Pons (tissue), 1 donor: ENCODE measurements around the gene EIF4G3.

Source experiments
- DNase-seq: peaks from one replicate; pipeline ENCODE4 v3.0.0-alpha.2; 2016; ENCODE audit warnings: low spot score

Gene EIF4G3

GRCh38 chr1:20875198-20875973, 301.3 kb downstream of the EIF4G3 start:
- no peak for DNase-seq

GRCh38 chr1:20873311-20873710, 303.4 kb downstream of the EIF4G3 start:
- no peak for DNase-seq

GRCh38 chr1:20871419-20871818, 305.3 kb downstream of the EIF4G3 start:
- no peak for DNase-seq

- no peak for DNase-seq
Observed at GRCh38 chr1:20870718-20871117, 306.0 kb downstream of the EIF4G3 start.

- DNase-seq, result no peak
Observed at GRCh38 chr1:20868263-20868662, 308.4 kb downstream of the EIF4G3 start.

GRCh38 chr1:20867847-20868246, 308.9 kb downstream of the EIF4G3 start:
- DNase-seq, result no peak

GRCh38 chr1:20867062-20867461, 309.6 kb downstream of the EIF4G3 start:
- no peak for DNase-seq

GRCh38 chr1:20865001-20865400, 311.7 kb downstream of the EIF4G3 start:
- no peak for DNase-seq

GRCh38 chr1:20854529-20854928, 322.2 kb downstream of the EIF4G3 start:
- no peak for DNase-seq

- DNase-seq, result peak; percentile 47
Observed at GRCh38 chr1:20851791-20852190, 324.9 kb downstream of the EIF4G3 start.

GRCh38 chr1:20850021-20850420, 326.7 kb downstream of the EIF4G3 start:
- DNase-seq, result no peak

GRCh38 chr1:20849100-20849499, 327.6 kb downstream of the EIF4G3 start:
- no peak for DNase-seq

- DNase-seq, result no peak
Observed at GRCh38 chr1:20848162-20848561, 328.5 kb downstream of the EIF4G3 start.

- DNase-seq, result no peak
Observed at GRCh38 chr1:20847611-20848080, 329.1 kb downstream of the EIF4G3 start.

- DNase-seq, result no peak
Observed at GRCh38 chr1:20846461-20847374, 330.0 kb downstream of the EIF4G3 start.

- no peak for DNase-seq
Observed at GRCh38 chr1:20840731-20841130, 336.0 kb downstream of the EIF4G3 start.

- DNase-seq, result peak; percentile 57
Observed at GRCh38 chr1:20837554-20838192, 339.0 kb downstream of the EIF4G3 start.

GRCh38 chr1:20836230-20836629, 340.5 kb downstream of the EIF4G3 start:
- DNase-seq, result no peak

GRCh38 chr1:20834780-20835179, 341.9 kb downstream of the EIF4G3 start:
- no peak for DNase-seq

- no peak for DNase-seq
Observed at GRCh38 chr1:20834192-20834591, 342.5 kb downstream of the EIF4G3 start.

GRCh38 chr1:20830378-20830777, 346.3 kb downstream of the EIF4G3 start:
- DNase-seq, result no peak

GRCh38 chr1:20829946-20830345, 346.8 kb downstream of the EIF4G3 start:
- no peak for DNase-seq
